Hematopoietic multipotent progenitor cell treated with erythropoietin and hydrocortisone succinate and interleukin-3 and kit ligand, for 17 days (in vitro differentiated cells): ENCODE results near the gene BSPRY.
A peak's percentile ranks its signal among the peaks of the same experiment; 100 is the strongest.

Experiments
- DNase-seq: peaks from one replicate; pipeline ENCODE4 v3.0.0-alpha.2; 2015; ENCODE audit warnings: low spot score

BSPRY gene

DNA sequence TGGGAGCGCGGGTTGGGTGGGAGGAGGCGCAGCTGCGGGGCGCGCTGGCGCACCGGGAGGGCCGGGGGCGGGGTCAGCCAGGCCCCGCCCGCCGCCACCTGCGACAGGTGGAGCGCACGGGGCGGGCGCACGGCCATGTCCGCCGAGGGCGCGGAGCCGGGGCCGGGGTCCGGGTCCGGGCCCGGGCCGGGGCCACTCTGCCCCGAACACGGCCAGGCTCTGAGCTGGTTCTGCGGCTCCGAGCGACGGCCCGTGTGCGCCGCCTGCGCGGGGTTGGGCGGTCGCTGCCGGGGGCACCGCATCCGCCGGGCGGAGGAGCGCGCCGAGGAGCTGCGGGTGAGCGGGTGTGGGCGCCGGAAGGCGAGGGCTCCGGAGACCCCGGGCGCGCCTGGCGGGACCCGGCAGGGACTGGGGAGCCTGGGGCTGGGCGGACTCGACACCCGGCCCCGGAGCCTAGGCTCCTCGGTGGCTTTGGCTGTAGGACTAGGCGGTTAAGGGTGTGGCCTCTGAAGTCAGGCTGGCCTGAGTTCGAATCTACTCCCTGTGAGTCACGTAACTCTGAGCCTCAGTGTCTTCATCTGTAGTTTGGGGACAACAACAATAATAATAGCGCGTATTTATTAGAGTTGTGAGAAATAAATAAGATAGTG lies at the start of gene BSPRY:
Gene BSPRY, plus strand, starts transcription at position 97 of the 650 bp plus-strand sequence. Its CDS starts 39 bp downstream, at position 136.
- DNase-seq: peak; percentile 75

DNA sequence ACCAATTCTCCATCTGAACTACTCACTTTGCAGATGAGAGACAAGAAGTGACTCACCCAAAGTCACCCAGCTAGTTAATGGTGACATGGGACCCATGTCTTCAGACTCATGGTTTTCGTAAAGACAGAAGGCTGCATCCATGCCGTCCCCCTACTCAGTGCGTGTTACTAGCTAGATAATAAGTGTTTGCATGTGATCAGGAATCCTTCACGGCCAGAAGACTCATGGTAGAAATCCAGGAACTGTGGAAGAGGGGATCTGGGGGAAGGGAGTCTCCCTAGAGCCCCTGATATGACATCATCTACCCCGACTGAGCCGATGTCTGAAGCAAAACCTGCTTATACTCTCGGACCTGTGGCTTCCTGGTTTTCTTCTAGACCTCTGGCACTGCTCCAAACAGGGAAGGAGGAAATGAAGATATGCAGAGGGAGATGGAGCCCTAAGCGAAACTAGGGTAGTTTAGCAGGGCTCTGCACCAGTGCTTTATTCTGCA lies 49.5 kb upstream of the BSPRY start:
- DNase-seq: peak; percentile 27

DNA sequence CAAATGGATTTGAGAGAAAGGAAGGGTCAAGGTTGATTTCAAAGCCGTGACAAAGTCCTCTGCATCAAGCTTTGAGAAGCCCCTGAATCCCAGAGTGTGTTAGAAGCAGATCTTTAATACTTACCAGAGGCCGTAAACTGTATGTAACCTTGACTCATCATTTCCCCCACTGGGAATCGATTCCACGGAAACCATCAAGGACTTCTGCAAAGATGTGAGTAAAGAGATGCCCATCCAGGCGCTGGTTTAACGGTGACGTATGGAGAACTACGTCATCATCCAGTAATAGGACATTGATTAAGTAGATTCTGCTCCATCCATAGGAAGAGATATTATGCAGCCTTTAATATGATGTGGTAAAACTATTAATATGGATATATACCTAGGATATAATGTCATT lies 47.8 kb upstream of the BSPRY start:
- no peak for DNase-seq

DNA sequence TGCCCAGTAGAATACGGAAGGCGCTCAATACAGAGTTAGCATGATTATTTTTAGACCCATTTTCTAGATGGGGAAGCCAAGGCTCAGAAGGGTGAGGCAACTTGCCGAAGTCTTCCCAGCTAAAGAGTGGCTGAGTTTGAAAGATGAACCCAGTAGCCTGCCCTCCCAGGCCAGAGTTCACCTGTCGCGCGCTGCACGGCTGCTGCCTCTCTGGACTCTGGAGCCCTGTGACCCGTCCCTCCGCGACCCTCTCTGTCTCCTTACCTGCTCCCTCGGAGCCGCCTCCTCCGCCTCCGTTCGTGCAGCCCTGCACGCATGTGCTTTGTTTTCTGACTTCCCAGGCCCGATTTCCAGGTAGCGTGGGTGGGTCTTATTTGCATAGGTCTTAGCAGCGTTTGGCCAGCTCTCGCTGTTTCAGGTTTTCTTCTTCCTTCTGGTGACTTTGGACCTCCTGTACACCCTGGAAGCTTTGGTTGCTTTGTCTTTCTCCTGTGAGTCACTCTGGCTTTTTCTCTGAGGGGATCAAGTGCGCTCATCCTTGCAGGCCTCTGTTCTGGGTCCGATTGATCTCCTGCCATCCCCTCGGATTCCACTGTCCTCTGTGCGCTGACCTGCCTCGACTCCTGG lies 46.4 kb upstream of the BSPRY start, which contains the start of gene RNF183:
Gene RNF183, minus strand, starts transcription at position 585 of the 627 bp plus-strand sequence. CDS start 5,192 bp downstream, outside the sequence.
- DNase-seq: no peak

DNA sequence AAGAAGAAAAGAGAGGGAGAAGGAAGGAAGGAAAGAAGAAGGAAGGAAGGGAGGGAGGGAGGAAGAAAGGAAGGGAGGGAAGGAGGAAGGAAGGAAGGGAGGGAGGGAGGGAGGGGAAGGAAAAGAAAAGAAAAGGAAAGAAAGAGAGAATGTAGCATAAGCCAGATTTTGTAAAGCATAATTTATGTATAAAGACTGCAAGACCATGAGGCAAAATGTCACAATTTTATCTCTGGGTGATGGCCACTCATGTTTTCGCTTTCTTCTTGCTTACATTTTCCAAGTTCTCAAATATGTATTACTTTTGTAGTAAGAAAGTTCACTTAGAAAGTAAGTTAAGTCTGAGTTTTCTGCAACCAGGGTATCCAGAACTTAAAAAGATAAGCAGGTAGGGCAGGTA lies 42.8 kb upstream of the BSPRY start:
- no peak for DNase-seq

DNA sequence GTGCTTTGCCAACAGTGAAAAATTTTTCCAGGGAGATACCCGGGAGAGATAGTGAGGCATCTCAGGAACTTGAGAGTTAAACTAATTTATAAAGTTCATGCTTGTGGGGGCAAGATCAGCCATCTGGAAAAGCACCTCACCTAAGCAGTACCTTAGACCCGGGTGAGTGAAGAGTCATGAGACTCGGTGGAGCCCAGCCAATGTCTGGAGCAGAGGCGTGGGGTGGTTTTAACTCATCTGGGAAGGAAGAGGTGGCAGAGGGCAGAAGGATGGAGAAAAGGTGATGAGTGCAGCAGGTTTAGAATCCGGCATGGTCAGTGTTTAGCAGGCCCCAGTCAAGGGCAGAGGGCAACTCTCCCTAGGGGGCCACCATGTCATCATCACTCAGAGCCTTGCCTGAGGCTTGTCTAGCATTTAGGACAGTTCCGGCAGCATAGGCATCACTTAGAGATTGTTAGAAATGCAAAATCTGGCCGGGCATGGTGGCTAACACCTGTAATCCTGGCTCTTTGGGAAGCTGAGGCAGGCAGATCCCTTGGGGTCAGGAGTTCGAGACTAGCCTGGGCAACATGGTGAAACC lies 41.9 kb upstream of the BSPRY start:
- no peak for DNase-seq

DNA sequence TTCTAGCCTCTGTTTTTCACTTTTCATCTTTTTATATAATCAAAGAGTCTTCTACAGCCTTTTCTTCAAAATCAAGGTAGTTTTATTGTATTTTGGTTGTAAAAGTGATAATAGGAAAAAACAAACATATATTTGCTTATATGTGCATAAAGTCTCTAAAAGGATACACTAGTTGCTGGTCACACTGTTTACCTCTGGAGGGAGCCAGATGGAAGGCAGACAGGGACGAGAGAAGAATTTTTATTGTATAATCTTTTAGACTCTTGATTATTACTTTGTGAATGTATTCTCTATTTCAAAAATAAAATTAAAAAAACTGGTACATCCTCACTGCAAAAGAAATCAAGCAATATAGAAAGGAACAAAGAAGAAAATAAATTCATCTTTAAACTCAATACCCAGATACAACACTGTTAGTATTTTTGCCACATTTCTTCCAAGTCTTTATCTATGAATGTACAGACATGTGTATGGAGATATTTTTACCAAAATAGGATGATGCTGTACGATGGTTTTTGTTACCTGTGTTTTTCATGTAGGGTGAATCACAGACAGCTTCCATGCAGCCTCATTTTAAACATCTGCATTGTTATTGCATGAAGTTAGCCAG lies 40.0 kb upstream of the BSPRY start:
- DNase-seq: peak; percentile 77

DNA sequence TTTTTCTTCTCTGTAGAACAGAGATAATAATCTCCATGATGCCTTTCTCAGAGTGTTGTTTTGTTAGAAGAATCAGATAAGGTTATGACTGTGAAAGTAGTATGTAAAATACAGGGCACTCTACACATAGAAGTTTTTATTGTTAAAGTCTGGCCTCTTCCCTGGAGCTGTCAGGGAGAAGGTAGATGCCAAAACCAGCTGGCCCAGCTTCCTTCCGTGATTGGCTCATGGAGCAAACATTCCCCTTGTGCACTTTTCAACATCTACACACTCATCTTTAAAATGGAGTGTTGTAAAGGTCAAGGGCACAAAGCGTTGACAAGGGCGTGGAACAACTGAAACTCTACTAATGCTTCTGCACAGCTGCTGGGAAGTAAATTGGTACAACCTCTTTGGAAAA lies 38.8 kb upstream of the BSPRY start:
- DNase-seq: no peak

DNA sequence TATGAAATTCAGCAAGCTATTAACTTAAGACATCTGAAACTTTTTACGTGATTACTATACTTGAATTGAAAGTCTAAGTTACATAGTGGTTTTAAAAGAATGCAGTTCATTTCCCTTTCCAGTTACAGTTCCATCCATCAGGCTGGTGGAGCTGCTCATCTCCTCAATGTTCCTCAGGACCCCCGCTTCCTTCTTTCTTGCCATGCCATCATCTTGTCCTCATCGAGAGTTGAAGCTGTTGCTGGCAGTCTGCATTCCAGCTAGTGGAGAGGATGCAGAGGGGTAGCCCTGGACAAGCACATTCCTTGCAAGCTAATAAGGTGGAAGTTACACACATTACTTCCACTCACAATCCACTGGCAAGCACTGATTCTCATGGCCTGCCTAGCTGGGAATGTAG lies 37.4 kb upstream of the BSPRY start:
- DNase-seq: no peak

DNA sequence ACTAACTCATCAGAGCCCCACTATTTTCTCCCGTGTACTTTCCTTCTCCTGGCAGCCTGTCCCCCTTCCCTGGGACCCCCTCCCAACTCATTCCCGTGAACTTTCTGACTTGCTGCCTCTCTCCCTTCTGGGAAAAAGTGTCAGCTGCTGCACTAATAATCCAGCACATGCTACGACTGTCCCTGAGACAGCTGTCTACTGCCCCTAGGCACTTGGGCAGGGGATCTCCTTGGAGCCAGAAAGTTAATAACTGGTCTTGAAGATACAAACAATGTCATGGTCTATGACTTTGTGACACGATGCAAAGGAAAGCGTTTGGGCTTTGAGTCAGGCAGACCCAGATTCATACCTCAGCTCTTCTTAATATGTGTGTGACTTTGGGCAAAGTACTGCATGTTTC lies 36.1 kb upstream of the BSPRY start:
- no peak for DNase-seq

DNA sequence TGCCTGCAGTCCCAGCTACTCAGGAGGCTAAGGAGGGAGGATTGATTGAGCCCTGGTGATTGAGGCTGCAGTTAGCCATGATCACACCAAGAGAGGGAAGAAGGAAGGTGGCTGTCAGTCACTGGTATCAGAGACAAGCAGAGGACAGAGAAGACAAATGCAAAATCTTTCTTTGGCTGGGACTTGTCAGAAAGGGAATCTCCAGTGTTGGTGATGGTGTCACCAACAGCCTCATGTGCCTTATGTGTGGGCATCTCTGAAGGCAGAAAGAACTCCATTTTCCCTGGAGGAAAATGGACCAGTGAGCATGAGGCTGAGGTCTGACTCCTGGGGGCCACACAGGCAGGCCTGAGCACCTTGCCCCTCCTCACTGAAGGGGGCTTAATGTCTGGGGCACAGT lies 34.1 kb upstream of the BSPRY start:
- no peak for DNase-seq

DNA sequence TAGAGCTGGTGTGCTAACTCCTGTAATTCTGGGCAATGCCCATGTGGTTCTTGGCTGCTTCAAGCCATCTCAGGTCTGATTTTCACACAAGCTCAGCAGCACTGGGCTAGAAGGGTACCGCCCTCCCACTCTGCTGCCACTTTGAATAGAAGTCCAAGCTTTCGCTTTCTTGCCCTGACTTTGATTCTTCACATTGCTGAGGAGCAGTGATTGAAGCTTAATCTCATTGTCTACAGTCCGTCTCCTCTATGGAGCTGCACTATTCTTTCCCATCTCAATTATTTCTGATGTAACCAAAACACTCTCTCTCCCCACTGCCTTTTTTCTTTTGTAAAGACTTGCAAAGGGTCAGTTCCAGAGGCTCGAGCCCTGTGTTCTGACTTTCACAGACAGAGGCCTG lies 33.3 kb upstream of the BSPRY start:
- no peak for DNase-seq

DNA sequence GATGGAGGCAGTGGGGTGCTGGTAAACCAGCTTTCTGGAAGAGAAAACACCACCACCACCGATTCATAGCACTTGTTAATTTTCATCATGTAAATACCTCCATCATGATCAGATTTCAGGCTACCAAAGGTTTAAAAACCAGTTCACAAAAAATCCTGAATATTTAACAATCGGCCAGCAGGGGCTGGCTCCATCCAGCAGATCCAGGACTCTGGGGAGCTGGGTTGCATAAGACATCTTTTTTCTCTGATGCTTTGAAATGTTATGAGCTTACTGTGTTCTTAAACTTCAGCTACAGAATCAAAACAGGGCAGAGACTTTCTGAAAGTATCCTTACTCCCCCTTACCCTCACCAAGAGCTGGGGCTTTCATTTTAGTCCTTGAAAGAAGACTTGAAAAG lies 31.6 kb upstream of the BSPRY start:
- no peak for DNase-seq

DNA sequence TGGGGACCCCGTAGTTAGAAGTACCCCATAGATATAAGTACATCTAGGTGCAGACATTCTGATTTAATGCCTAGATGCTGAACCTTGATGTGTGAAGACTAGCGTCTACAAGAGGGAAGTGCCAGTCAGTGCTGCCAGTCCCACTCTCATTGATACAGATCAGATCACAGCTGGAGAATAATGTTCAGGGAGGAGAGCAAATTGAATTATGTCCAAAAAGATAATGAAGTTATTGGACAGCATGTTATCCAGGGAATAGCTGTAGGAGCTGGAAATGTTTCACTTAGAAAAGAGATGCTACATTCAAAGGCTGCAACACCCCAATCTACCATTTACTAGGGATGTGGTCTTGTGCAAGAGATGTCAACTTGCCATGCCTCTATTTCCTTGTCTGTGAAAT lies 30.3 kb upstream of the BSPRY start:
- DNase-seq: no peak

DNA sequence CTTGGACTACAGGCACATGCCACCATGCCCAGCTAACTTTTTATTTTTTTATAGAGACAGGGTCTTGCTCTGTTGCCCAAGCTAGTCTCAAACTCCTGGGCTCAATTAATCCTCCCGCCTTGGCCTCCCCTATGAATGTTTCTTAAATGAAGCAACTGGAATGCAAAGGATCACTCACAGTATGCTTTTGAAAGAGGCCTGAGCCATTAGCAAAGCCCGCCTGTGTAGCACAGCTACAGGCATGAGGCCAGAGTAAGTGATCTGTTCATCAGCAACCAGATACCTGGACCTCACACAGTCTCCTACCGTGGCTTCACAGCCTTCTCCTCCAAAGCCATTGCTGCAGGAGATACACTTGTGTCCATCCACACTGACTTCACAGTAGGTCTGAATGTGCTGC lies 29.3 kb upstream of the BSPRY start:
- no peak for DNase-seq

DNA sequence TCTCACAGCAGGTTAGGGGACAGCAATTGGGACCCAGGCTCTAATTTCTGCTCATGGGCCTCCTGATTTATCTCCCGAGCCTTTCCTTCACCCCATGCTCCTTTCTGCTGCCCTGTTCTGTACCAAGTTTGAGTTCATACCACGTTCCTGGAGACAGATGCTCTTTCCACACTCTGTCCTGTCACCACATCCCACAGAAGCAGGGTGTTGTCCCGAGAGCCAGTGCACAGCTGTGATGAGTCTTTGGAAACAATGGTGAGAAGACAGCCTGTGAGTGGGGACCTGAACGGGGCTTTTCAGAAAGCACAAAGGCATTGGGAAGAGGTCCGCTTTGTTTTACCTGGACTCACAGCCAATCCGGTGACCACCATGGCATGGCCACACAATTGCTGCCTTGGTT lies 26.7 kb upstream of the BSPRY start:
- no peak for DNase-seq

DNA sequence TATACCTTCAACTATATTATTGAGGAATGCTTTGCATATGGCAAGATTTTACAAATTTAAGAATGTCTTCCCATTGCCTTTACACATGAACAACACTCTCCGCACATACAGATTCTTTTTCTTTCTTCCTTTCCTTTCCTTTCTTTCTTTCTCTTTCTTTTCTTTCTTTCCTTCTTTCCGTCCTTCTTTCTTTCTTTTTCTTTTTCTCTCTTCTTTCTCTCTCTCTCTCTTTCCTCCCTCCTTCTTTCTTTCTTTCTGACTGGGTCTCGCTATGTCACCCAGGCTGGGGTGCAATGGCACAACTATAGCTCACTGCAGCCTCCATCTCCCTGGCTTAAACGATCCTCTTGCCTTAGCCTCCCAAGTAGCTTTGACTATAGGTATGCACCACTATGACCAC lies 23.1 kb upstream of the BSPRY start:
- no peak for DNase-seq

DNA sequence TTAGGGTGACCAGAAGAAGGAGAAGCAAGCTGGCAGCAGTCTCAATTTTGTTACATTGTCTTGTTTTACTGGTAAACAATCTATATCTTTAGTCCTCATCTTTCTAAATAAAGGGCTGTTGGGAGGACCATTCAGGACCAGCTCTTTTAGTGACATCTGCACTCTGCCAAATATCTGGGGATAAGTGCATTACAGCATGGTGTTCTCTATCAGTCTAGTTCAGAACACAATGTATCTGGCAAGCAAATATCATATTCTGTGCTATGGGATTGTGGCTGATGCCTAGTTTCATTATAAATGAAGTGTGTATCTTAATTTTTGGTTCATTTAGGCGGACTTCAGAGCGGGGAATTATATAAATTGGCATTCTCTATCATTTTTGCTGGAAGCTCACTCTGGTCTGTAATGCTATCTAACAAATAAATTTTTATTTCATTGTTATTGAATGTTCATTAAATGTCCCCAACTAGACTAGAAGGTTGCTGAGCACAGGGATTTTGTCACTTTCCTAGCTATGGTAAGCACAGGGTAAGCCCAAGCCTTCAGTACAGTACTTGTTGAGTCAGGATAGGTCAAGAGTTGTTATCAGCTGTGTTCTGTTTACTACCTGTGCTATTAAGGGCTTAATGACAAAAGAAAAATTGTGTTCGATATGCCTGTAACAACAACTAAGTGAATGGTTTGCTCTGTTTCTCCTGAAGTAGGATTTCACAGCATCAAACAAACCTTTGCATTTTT lies 21.1 kb upstream of the BSPRY start:
- DNase-seq: no peak

DNA sequence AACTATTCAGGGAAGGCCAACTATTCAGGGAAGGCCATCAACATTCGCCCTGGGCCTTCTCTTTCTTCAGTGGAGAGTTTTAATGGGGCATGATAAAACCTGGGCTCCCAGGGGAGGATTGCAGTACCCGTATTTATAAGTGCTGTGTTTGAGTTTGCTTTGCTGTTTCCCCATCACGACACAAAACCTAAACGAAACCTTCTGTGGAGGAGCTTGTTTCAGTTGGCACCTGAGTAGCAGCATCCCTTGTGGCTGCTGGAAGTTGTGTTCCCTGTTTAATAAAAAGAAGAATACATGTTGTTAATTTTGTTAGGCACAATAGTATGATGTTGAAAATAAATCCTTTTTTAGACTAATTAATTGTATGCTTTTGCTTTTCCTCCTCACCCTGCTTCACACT lies 17.6 kb upstream of the BSPRY start:
- no peak for DNase-seq

DNA sequence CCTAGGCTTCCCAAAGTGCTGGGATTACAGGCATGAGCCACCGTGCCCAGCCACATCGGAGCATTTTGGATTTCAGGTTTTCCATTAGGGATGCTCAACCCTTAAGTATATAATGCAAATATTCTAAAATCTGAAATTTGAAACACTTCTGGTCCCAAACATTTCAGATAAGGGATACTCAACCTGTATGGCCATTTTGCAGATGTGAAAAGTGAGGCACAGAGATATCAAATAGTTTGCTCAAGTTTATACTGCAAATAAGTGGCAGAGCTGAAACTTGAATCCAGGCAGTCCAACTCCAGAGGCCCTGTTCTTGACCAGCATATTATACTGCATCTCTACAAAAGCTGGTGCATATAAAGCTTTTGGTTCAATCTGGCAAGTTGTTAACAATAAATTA lies 11.6 kb upstream of the BSPRY start:
- no peak for DNase-seq

DNA sequence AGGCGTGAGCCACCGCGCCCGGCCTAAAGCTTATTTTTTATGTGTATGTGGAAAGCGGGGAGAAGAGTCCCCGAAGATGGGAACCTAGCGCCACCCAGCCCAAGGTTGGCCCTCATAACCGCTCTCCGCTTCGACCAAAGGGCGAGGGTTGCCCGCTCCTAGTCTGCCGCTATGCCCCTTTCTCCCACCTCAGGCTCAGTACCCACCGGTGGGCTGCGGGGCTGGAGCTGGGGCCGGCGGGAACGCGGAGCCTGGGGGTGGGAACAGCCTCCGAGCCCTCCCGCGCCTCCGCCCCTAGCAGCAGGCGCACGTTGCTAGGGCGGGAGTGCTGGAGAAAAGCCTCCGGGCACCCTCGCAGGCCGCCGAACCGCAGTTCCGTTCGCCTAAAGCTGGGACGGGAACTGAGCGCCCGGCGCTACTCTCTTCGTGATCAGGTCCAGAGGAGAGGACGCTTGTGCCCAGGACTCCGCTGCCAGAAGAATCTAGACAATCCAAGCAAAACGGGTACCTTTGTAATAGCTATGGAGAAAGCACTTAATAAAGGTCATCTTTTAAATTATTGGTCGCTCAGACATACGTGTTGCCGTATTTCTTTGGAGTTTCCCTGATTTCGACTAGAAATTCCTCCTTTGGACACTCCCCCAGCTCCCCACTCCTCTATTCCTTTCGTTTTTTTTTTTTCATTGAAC lies 9.2 kb upstream of the BSPRY start, which contains the start of gene WDR31:
Gene WDR31, minus strand, starts transcription at position 265 of the 689 bp plus-strand sequence. CDS start 8,253 bp downstream, outside the sequence.
- peak; percentile 86 for DNase-seq
